Nephron (organoid): ENCODE measurements around the gene VAV1.

Experiments
- H3K27ac Mint-ChIP-seq, 3 experiments: 2 replicates each; pipeline ENCODE4 v1.8.0; 2020; ENCODE audit warnings: mixed read lengths in 3 of 3, mild to moderate bottlenecking in 2 of 3, moderate library complexity in 1 of 3
- H3K27me3 Mint-ChIP-seq: 2 replicates; pipeline ENCODE4 v1.8.0; 2021; ENCODE audit warnings: low read depth, mild to moderate bottlenecking, moderate library complexity, mixed read lengths
- H3K36me3 Mint-ChIP-seq: 2 replicates; pipeline ENCODE4 v1.8.0; 2020; ENCODE audit warnings: low read depth, mixed read lengths
- H3K4me1 Mint-ChIP-seq: 2 replicates; pipeline ENCODE4 v1.8.0; 2020; ENCODE audit warnings: mixed read lengths
- H3K4me3 Mint-ChIP-seq, 3 experiments: 2 replicates each; pipeline ENCODE4 v1.8.0; 2020; ENCODE audit warnings: mild to moderate bottlenecking in 3 of 3, mixed read lengths in 3 of 3, moderate library complexity in 2 of 3
- H3K9me3 Mint-ChIP-seq: 2 replicates; pipeline ENCODE4 v1.8.0; 2020; ENCODE audit warnings: mixed read lengths
- TF ChIP-seq, protein P1 (sequence below), 3 experiments: fragments of 200-600 bp; sonication (generic); IDR thresholded peaks; one replicate each; pipeline ENCODE4 v1.5.0; 2021; ENCODE audit warnings: antibody characterized with exemption in 3 of 3; ENCODE audit not compliant: unreplicated experiment in 3 of 3

VAV1 gene

DNA sequence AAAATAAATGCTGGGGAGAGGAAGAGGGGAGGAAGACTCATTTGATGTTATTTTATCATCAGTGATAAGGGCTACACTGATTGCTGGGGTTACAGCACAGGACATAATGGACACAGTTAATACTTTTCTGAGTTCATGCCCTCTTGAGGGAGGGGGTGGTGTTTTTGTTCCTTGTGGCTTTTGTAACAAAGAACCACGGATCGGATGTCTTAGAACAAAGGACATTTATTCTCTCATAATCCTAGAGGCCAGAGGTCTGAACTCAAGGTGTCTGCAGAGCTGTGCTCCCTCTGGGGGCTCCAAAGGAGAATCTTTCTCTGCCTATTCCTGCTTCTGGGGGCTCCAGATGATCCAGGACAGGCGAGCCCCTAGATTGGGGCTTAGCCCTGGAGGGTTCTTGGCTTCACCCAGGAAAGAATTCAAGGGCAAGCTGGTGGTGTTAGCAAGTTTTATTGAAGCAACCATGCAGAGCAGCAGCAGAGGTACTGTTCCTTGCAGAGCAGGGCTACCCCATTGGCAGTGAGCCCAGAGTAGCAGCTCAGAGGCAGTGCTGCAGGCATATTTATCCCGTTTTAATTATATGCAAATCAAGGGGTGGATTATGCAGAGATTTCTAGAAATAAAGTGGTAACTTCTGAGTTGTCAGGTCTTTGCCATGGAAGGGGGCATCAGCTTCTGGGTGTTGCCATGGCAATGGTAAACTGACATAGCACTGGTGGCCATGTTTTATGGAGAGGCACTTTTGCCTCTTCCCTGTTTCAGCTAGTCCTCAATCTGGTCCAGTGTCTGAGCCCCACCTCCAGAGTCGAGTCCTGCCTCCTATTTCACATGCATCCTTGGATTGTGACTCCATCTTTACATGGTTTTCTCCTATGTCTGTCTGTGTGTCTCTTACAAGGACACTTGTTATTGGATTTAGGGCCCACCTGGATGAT, 18.0 kb downstream of the VAV1 start:
- Mint-ChIP-seq H3K9me3 (peaks cover 23% of the 10 kb centered on the region), H3K4me3 (no peak overlapping the region), H3K4me1 (no peaks in the 10 kb centered on the region), H3K27me3 (peaks cover 11% of the 10 kb centered on the region), H3K27ac (no peak overlapping the region), H3K36me3 (no peaks in the 10 kb centered on the region)
- TF ChIP-seq, protein P1, sequence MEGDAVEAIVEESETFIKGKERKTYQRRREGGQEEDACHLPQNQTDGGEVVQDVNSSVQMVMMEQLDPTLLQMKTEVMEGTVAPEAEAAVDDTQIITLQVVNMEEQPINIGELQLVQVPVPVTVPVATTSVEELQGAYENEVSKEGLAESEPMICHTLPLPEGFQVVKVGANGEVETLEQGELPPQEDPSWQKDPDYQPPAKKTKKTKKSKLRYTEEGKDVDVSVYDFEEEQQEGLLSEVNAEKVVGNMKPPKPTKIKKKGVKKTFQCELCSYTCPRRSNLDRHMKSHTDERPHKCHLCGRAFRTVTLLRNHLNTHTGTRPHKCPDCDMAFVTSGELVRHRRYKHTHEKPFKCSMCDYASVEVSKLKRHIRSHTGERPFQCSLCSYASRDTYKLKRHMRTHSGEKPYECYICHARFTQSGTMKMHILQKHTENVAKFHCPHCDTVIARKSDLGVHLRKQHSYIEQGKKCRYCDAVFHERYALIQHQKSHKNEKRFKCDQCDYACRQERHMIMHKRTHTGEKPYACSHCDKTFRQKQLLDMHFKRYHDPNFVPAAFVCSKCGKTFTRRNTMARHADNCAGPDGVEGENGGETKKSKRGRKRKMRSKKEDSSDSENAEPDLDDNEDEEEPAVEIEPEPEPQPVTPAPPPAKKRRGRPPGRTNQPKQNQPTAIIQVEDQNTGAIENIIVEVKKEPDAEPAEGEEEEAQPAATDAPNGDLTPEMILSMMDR (IDR thresholded peaks at IDR 0.05; ENCODE audit: unreplicated experiment in 3 of 3) = no peak

DNA sequence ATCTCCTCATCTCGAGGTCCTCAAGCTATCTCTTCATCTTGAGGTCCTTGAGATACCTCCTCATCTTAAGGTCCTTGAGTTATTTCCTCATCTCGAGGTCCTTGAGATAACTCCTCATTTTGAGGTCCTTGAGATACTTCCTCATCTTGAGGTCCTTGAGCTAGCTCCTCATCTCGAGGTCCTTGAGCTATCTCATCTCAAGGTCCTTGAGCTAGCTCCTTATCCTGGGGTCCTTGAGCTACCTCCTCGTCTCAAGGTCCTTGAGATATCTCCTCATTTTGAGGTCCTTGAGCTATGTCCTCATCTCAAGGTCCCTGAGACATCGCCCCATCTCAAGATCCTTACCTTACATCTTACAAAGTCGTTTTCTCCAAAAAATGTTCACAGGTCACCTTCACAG, 18.7 kb downstream of the VAV1 start:
- Mint-ChIP-seq H3K27ac (no peak overlapping the region), H3K27me3 (peaks cover 5% of the 10 kb centered on the region), H3K9me3 (peaks cover 28% of the 10 kb centered on the region), H3K36me3 (no peaks in the 10 kb centered on the region), H3K4me1 (no peaks in the 10 kb centered on the region), H3K4me3 (no peak overlapping the region)
- TF ChIP-seq, protein P1 (IDR thresholded peaks at IDR 0.05; ENCODE audit: unreplicated experiment in 3 of 3) = no peak

DNA sequence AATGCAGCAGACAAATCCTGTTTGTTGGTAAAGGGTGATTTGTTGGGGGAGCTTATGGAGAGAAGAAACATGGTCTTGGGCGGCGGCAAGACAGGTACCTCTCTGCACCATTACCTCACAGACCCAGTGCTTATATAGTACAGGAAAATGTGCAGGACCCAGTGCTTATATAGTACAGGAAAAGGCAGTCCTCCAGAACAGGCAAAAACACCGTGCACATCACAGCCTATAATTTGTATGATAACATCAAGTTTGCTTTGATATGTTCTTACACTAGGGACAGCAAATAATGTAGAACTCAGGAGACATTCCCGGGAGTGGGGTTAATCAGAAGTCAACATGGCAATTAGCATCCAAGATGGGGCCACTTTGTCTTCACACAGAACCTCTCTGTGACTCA, 20.9 kb downstream of the VAV1 start:
- peaks cover 5% of the 10 kb centered on the region for H3K27me3 Mint-ChIP-seq
- TF ChIP-seq, protein P1 (IDR thresholded peaks at IDR 0.05; ENCODE audit: unreplicated experiment in 3 of 3) = no peak
- no peak overlapping the region for H3K4me3 Mint-ChIP-seq
- peaks cover 32% of the 10 kb centered on the region for H3K9me3 Mint-ChIP-seq
- H3K4me1 Mint-ChIP-seq = no peaks in the 10 kb centered on the region
- H3K27ac Mint-ChIP-seq = no peak overlapping the region
- H3K36me3 Mint-ChIP-seq = no peaks in the 10 kb centered on the region

DNA sequence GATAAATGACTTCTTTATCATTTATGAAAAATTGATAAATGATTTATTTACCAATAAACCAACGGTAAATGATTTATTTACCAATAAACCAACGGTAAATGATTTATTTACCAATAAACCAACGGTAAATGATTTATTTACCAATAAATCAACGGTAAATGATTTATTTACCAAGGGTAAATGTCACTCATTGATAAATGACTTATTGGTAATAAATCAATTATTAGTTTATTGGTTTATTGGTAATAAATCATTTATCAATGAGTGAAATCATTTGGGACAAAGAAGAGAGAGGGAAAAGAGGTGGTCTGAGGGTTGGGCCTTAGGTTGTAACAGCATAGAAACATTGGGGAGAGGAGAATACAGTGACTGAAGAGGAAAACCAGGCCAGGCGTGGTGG, 21.5 kb downstream of the VAV1 start:
- Mint-ChIP-seq H3K27ac (no peak overlapping the region), H3K27me3 (peaks cover 7% of the 10 kb centered on the region), H3K9me3 (peaks cover 30% of the 10 kb centered on the region), H3K4me1 (no peaks in the 10 kb centered on the region), H3K36me3 (no peaks in the 10 kb centered on the region), H3K4me3 (no peak overlapping the region)
- TF ChIP-seq, protein P1 (IDR thresholded peaks at IDR 0.05; ENCODE audit: unreplicated experiment in 3 of 3) = no peak

DNA sequence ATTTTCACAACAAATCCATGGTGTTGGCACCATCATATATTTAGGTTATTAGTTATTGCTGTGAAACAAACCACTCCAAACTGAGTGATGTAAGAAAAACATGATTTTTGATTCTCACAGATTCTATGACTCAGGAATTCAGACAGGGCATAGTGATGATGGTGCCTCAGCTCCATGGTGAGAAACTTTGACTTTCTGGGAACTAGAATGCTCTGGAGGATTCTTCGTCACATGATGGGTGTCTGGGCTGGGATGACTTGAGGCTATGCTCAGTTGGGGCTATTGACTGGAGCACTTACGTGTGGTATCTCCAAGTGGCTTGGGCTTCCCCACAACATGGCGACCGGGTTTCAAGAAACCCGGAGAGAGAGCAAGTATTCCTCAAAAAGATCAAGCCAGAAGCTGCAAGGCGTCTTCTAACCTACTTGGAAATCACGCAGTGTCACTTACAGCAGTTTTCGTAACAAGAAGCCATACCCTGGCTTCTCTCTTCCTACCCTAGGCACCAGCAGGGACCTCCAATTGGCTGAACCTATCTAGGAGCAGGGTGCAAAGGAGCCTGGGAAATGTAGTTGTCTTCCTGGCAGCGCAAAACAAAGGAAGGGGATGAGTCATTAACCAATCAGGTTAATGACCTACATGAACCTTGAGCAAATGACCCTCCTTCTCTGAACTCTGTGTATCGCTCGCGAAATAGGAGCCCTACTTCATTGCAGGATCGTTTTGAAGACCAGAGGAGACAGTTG, 22.4 kb downstream of the VAV1 start:
- H3K27me3 Mint-ChIP-seq = peaks cover 10% of the 10 kb centered on the region
- H3K9me3 Mint-ChIP-seq = peaks cover 30% of the 10 kb centered on the region
- H3K4me3 Mint-ChIP-seq = no peak overlapping the region
- H3K4me1 Mint-ChIP-seq = no peaks in the 10 kb centered on the region
- no peak overlapping the region for H3K27ac Mint-ChIP-seq
- no peaks in the 10 kb centered on the region for H3K36me3 Mint-ChIP-seq
- TF ChIP-seq, protein P1 (IDR thresholded peaks at IDR 0.05; ENCODE audit: unreplicated experiment in 3 of 3) = no peak
